IPS DF 6.9 (cell line): ENCODE data around the gene FNDC8.
A peak's percentile ranks its signal among the peaks of the same experiment; 100 is the strongest.

Experiments
- DNase-seq: peaks from one replicate; pipeline ENCODE4 v3.0.0-alpha.2; 2013; ENCODE audit warnings: low read depth, low spot score
- H3K27ac ChIP-seq: one replicate; pipeline ENCODE4 v1.5.1; 2013; ENCODE audit warnings: low read length, control low read depth
- H3K27me3 ChIP-seq: 2 replicates; pipeline ENCODE4 v1.6.1; 2013; ENCODE audit warnings: mild to moderate bottlenecking, low read length; ENCODE audit not compliant: control insufficient read depth, insufficient read depth
- H3K36me3 ChIP-seq: 2 replicates; pipeline ENCODE4 v1.6.1; 2013; ENCODE audit warnings: low read length; ENCODE audit not compliant: control insufficient read depth, insufficient read depth
- H3K4me1 ChIP-seq: 2 replicates; pipeline ENCODE4 v1.6.1; 2013; ENCODE audit warnings: low read length; ENCODE audit not compliant: control insufficient read depth, insufficient read depth
- H3K4me3 ChIP-seq: 2 replicates; pipeline ENCODE4 v1.5.1; 2013; ENCODE audit warnings: mild to moderate bottlenecking, low read length
- H3K9me3 ChIP-seq: 2 replicates; pipeline ENCODE4 v1.6.1; 2013; ENCODE audit warnings: low read length, inconsistent platforms; ENCODE audit not compliant: control insufficient read depth, insufficient read depth
- WGBS: extraction: QIAGEN DNeasy Blood & Tissue Kit; methylation state at CpG from one replicate; pipeline ENCODE4 v1.1.7; 2013; ENCODE audit warnings: mixed read lengths, missing lambda C conversion rate; ENCODE audit not compliant: insufficient read length, insufficient coverage; 5-methylcytosine and 5-hydroxymethylcytosine counted together

The FNDC8 gene

DNA sequence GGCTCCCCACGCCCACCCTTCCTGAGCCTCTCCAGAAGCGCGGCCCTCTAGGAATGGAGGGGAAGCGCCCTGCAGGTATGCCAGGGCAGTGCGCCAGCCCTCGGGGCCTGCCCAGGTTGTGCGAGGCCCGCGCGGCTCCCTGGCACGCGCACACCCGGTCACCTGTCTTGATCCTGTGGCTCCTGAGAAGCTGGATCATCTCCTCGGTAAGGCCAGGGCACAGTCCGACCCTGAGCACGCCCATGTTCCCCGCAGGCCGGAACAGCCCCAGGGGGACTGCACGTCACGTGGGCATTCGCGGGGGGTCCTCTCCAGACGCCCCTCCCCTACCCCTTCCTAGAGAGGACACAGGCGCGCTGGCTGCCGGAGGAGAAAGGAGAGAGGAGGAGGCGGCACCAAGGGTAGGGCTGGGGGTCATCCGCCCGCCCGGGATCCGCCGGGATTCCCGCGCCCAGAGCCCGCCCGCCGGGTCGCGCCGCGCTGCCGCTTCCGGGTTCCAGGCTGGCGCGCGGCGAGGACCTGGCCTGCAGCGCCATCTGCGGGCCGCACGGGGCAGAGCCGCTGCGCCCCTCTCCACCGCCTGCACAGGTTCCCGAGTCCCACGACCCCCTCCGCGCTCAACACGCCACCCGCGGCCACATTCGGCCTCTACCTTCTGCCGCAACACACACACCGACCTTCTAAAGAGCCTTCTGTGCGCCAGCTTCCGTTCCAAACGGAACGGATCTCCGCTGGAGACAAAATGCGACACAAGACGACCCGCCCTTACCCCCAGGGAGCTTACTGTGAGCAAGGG, 1.8 kb upstream of the FNDC8 start, which contains the start of gene RAD51D:
RAD51D (minus strand) TSS at position 491 of the 796 bp plus-strand sequence; CDS start at position 244, 247 bp downstream.
- peaks cover 2% of the 10 kb centered on the region; the same call in 1 of the 2 replicates for H3K27me3 ChIP-seq
- H3K4me1 ChIP-seq: no peaks in the 10 kb centered on the region
- H3K36me3 ChIP-seq: no peaks in the 10 kb centered on the region
- peak within 1 kb of the TSS; percentile 79 for H3K4me3 ChIP-seq
- H3K9me3 ChIP-seq: no peaks in the 10 kb centered on the region
- no CpG with 5 or more reads among the region's 72 CpGs for WGBS
- peak; percentile 60 for DNase-seq
- H3K27ac ChIP-seq: no peak within 1 kb of the TSS

DNA sequence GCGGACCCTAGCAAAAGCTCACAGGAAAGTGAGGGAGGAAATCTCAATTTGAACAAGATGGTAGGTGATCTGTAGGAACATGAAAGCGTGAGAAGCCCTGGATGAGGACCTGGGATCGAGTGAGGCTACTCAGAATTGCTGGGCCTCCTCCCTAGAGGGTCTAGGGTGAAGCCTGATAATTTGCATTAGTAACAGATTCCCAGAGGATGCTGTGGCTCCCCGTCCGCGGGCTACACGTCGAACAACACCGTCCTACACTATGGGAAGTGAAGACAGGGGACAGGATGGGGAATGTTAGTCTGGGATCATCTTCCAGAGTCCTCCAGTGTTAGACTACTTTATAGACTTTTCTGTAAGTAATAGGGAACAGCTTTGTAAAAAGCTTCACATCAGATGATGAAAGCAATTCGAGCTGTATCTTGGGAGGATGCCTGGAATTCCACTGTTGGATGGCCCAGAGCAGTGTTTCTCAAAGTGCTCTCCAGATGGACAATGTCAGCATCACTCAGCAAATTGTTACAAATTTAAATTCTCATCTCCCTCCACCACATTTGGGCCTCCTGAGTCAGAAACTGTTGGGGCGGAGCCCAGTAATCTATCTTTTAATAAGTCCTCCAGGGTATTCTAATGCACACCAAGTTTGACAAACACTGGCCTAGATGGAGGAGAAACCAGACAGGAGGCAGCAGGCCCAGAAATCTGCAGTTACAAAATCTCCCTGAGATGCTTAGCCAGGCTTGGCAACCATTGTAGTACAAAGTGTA, 6.5 kb downstream of the FNDC8 start:
- Histone ChIP-seq H3K27ac (no peak overlapping the region), H3K4me1 (no peaks in the 10 kb centered on the region), H3K36me3 (peaks cover 18% of the 10 kb centered on the region), H3K9me3 (no peaks in the 10 kb centered on the region), H3K4me3 (no peak overlapping the region), H3K27me3 (no peaks in the 10 kb centered on the region)
- no peak for DNase-seq
- no CpG with 5 or more reads among the region's 11 CpGs for WGBS

DNA sequence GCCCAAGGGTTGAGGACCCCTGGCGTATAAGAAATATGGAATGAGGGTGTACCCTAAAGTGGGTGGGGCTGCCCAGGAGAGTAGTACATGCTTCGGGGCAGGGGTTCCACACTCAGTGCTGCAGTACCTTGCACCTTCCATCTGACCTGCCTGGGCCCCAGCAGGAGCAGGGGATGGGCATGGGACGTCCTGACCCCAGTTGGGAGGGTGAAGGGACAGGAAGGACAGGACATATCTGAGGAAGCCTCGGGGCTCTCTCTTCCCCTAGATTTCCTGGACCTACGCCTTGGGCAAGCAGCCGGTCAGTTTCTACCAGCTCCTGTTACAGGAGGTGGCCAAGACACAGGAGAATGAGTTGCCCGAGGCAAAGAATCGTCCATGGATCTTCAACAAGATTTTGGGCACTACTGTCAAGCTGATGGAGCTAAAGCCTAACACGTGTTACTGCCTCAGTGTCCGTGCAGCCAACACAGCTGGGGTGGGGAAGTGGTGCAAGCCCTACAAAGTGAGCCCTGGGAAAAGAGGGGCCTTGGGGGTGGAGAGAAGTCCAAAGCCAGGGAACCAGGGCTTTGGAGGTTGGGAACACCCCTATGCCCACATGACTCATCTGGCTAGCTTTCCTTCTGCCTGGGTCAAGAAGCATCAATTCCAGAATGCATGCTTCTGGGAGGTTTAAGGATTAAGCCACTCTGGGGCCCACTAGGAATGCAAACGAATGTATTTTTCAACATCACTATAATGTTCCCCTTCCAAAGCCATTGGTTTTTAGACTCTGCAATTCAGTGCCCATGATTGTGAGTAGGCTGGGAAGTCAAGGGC, 7.9 kb downstream of the FNDC8 start:
- no CpG with 5 or more reads among the region's 11 CpGs for WGBS
- Histone ChIP-seq H3K4me3 (no peak overlapping the region), H3K4me1 (no peaks in the 10 kb centered on the region), H3K27me3 (no peaks in the 10 kb centered on the region), H3K9me3 (no peaks in the 10 kb centered on the region), H3K27ac (no peak overlapping the region), H3K36me3 (peaks cover 28% of the 10 kb centered on the region)
- no peak for DNase-seq

DNA sequence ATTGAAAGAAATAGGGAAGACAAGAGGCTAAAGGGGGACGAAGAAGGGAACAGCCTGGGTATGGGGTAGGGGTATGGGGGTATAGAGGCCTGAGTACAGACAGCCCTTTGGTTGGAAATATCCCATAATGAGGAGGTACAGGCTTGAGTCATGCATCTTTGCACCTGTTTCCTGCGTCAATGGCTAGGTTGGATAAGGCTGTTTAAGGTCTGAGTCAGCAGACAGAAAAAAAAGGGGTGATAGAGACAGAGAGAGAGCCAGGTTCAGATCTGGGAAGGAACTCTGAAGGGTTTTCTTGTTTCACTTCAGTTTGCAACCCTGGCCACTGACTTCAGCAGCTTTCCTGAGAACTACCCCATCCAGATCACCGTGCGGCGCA, 8.5 kb downstream of the FNDC8 start:
- H3K9me3 ChIP-seq: no peaks in the 10 kb centered on the region
- no peak overlapping the region for H3K4me3 ChIP-seq
- H3K27me3 ChIP-seq: no peaks in the 10 kb centered on the region
- H3K27ac ChIP-seq: no peak overlapping the region
- no CpG with 5 or more reads among the region's 5 CpGs for WGBS
- H3K4me1 ChIP-seq: no peaks in the 10 kb centered on the region
- DNase-seq: no peak
- peaks cover 32% of the 10 kb centered on the region for H3K36me3 ChIP-seq

DNA sequence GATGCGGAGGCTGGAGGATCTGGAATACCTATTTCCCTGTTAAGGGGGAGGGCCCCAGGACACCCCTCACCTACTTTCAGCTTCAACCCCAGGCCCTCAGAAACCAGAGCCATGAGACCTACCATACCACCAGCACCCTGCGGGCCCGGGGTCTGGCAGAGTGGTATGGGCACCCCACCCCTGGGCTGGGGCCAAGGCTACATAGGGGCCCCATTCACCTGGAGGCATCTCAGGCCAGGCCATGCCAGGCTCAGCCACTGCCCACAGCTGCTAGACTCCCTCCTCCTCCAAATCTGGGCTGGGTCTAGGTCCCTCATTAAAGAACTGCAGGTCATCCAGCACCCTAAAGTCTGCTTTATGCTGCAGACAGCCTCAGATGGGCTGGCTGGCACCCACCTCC, 9.0 kb downstream of the FNDC8 start:
- Histone ChIP-seq H3K27me3 (no peaks in the 10 kb centered on the region), H3K27ac (no peak overlapping the region), H3K4me3 (no peak overlapping the region), H3K9me3 (no peaks in the 10 kb centered on the region), H3K36me3 (peaks cover 36% of the 10 kb centered on the region), H3K4me1 (no peaks in the 10 kb centered on the region)
- DNase-seq: no peak
- no CpG with 5 or more reads among the region's 3 CpGs for WGBS

DNA sequence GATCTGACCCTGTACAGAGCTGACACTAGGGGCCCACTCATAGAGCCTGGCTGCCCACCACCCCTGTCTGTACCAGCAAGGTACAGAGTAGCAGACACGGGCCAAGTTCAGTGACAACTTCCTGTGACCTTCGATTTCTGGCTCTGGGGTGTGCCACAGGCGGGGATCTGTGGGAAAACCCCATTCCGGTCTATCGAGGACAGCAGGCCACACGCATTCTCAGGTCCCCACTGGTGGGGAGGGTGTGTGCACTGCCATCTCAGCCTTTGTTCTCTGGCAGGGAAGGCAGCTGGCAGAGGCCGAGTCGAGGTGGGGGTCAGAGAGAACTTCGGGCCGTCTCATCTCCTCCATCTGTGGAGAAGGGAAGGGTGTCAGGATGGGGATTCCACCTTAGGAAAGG, 10.7 kb downstream of the FNDC8 start:
- peaks cover 49% of the 10 kb centered on the region for H3K36me3 ChIP-seq
- no CpG with 5 or more reads among the region's 10 CpGs for WGBS

DNA sequence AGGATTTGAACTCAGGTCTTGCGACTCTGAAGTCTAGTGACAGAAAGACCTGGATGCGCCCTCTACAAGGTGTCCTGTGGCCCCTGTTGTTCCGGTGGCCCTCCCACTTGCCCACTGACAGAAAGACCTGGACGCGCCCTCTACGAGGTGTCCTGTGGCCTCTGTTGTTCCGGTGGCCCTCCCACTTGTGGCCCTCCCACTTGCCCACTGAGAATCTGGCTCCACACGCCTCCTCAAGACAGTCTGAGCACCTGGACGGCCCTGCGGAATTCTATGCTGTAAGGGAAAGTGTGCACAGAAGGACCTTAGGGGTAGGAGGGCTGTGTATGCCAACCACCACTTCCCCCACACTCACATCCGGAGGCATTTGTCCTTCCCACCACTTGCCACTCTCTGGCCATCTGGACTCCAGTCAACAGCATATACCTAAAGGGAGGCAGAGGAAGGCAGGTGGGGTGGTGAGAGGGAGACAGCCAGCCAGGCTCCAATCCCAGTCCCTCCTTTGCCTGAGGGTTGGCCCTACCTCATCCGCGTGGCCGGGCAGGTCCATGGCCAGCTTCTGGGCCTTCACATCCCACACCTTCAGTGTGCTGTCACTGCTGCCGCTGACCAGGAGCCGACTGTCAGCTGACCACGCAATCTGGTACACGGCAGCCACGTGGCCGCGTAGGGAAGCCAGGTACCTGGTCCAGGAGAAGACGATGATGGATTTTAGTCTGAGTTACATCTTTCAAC, 11.6 kb downstream of the FNDC8 start:
- no peaks in the 10 kb centered on the region for H3K4me1 ChIP-seq
- no peaks in the 10 kb centered on the region for H3K27me3 ChIP-seq
- peaks cover 58% of the 10 kb centered on the region for H3K36me3 ChIP-seq
- H3K4me3 ChIP-seq: no peak overlapping the region
- H3K27ac ChIP-seq: no peak overlapping the region
- no peaks in the 10 kb centered on the region for H3K9me3 ChIP-seq
- DNase-seq: no peak
- WGBS: no CpG with 5 or more reads among the region's 22 CpGs

More for the DNA sequence above, 10.7 kb downstream of the FNDC8 start:
- no peaks in the 10 kb centered on the region for H3K4me1 ChIP-seq
- no peaks in the 10 kb centered on the region for H3K9me3 ChIP-seq
- no peak for DNase-seq
- H3K27ac ChIP-seq: no peak overlapping the region
- no peak overlapping the region for H3K4me3 ChIP-seq
- H3K27me3 ChIP-seq: no peaks in the 10 kb centered on the region

DNA sequence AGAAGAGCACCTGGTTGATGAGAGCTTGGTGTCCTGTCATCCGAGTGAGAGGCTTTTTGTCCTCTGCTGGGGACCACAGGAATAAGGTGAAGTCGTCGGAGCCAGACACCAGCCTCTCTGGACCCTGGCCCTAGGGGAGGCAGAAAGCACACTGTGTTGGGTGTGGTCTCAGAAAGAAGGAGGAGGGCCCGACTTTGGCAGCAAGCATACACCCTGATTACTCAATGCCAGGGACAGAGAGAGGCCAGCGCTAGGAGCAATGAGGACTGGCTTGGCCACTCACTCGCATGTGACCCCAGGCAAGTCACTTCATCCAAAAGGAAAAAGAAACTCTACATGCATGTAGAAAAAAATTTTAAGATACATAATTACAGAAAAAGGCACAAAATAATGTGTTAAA, 13.9 kb downstream of the FNDC8 start:
- H3K27me3 ChIP-seq: no peaks in the 10 kb centered on the region
- no peaks in the 10 kb centered on the region for H3K4me1 ChIP-seq
- no CpG with 5 or more reads among the region's 6 CpGs for WGBS
- no peak overlapping the region for H3K27ac ChIP-seq
- H3K36me3 ChIP-seq: peaks cover 70% of the 10 kb centered on the region
- H3K4me3 ChIP-seq: no peak overlapping the region
- no peak for DNase-seq
- H3K9me3 ChIP-seq: no peaks in the 10 kb centered on the region

DNA sequence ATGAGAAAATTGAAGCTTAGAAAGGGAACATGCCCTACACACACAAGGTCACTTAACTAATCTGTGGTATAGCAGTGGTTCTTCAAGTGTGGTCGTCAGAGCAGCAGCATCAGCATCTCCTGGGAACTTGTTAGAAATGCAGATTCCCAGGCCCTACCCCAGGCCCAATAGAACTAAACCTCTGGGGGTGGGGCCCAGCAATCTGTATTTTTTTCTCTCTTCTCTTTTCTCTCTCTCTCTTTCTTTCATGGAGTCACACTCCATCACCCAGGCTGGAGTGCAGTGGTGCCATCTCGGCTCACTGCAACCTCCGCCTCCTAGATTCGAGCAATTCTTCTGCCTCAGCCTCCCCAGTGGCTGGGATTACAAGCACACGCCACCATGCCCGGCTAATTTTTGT, 16.8 kb downstream of the FNDC8 start:
- WGBS: no CpG with 5 or more reads among the region's 6 CpGs
- Histone ChIP-seq H3K9me3 (no peaks in the 10 kb centered on the region), H3K36me3 (peaks cover 50% of the 10 kb centered on the region), H3K4me1 (no peaks in the 10 kb centered on the region), H3K27ac (no peak overlapping the region), H3K27me3 (no peaks in the 10 kb centered on the region), H3K4me3 (no peak overlapping the region)
- DNase-seq: no peak
